Measurements from ENCODE around the gene CAPN14. TPM values are rescaled to one million over a fixed set of nuclear protein-coding genes. Genes with fewer than 3 reads are reported as not detected.

CAPN14 gene
- total RNA-seq, 2 experiments from 2014 or later, result 0.59 to 0.69 TPM

- ATAC-seq (no peak), DNase-seq (no peak)
- Mint-ChIP-seq H3K4me3 (no peak overlapping the region), H3K9me3 (no peaks in the 10 kb centered on the region), H3K4me1 (ENCODE audit: low read depth) (no peaks in the 10 kb centered on the region), H3K27me3 (no peaks in the 10 kb centered on the region), H3K36me3 (ENCODE audit: low read depth) (no peaks in the 10 kb centered on the region), H3K27ac (no peak overlapping the region)
- POLR2A ChIA-PET, result no interaction called here
- intact Hi-C loops (cut with micrococcal nuclease), result no loop called here
- no peak for TF ChIP-seq CTCF (IDR thresholded peaks at IDR 0.05)
- CTCF ChIA-PET, result no interaction called here
Measured at GRCh38 chr2:31205613-31206012, 11.7 kb downstream of the CAPN14 start.

- intact Hi-C loops (cut with micrococcal nuclease), result no loop called here
- H3K36me3 Mint-ChIP-seq (ENCODE audit: low read depth), result no peaks in the 10 kb centered on the region
- ATAC-seq, result no peak
- no peaks in the 10 kb centered on the region for H3K27me3 Mint-ChIP-seq
- no peaks in the 10 kb centered on the region for H3K4me1 Mint-ChIP-seq (ENCODE audit: low read depth)
- H3K27ac Mint-ChIP-seq, result no peak overlapping the region
- ChIA-PET POLR2A (no interaction called here), CTCF (no interaction called here)
- no peak for DNase-seq
- TF ChIP-seq CTCF (IDR thresholded peaks at IDR 0.05), result no peak
- no peaks in the 10 kb centered on the region for H3K9me3 Mint-ChIP-seq
- H3K4me3 Mint-ChIP-seq, result no peak overlapping the region
Measured at GRCh38 chr2:31205186-31205585, 12.1 kb downstream of the CAPN14 start.

- ATAC-seq, result no peak
- DNase-seq, result no peak
- Mint-ChIP-seq H3K4me1 (ENCODE audit: low read depth) (no peaks in the 10 kb centered on the region), H3K4me3 (no peak overlapping the region), H3K9me3 (no peaks in the 10 kb centered on the region), H3K36me3 (ENCODE audit: low read depth) (no peaks in the 10 kb centered on the region), H3K27ac (no peak overlapping the region), H3K27me3 (no peaks in the 10 kb centered on the region)
- TF ChIP-seq CTCF (IDR thresholded peaks at IDR 0.05), result no peak
- intact Hi-C loops (cut with micrococcal nuclease), result no loop called here
- CTCF ChIA-PET, result no interaction called here
- POLR2A ChIA-PET, result no interaction called here
Measured at GRCh38 chr2:31204783-31205182, 12.5 kb downstream of the CAPN14 start.

GRCh38 chr2:31203916-31204315, 13.4 kb downstream of the CAPN14 start:
- intact Hi-C loops (cut with micrococcal nuclease), result no loop called here
- Mint-ChIP-seq H3K9me3 (no peaks in the 10 kb centered on the region), H3K27ac (no peak overlapping the region), H3K36me3 (ENCODE audit: low read depth) (no peaks in the 10 kb centered on the region), H3K4me1 (ENCODE audit: low read depth) (no peaks in the 10 kb centered on the region), H3K4me3 (no peak overlapping the region), H3K27me3 (no peaks in the 10 kb centered on the region)
- DNase-seq, result no peak
- POLR2A ChIA-PET, result no interaction called here
- TF ChIP-seq CTCF (IDR thresholded peaks at IDR 0.05), result no peak
- CTCF ChIA-PET, result no interaction called here
- no peak for ATAC-seq

- no peak for DNase-seq
- Mint-ChIP-seq H3K27ac (no peak overlapping the region), H3K36me3 (ENCODE audit: low read depth) (no peaks in the 10 kb centered on the region), H3K27me3 (no peaks in the 10 kb centered on the region), H3K4me1 (ENCODE audit: low read depth) (no peaks in the 10 kb centered on the region), H3K9me3 (no peaks in the 10 kb centered on the region), H3K4me3 (no peak overlapping the region)
- intact Hi-C loops (cut with micrococcal nuclease), result no loop called here
- CTCF ChIA-PET, result no interaction called here
- no peak for TF ChIP-seq CTCF (IDR thresholded peaks at IDR 0.05)
- no peak for ATAC-seq
- POLR2A ChIA-PET, result interaction anchor here (0.6 to 0.7 kb wide), 2 partner anchors 84 to 269 kb away, joined by 3 to 4 read pairs; no protein-coding TSS in a partner anchor
Measured at GRCh38 chr2:31202833-31203232, 14.5 kb downstream of the CAPN14 start.

Data from activated CD8-positive, alpha-beta T cell treated with anti-CD3 and anti-CD28 coated beads for 36 hours (primary cell).